Esophagus muscularis mucosa (tissue), 3 donors: ENCODE measurements around the gene COX11.

Experiments
- POLR2A ChIP-seq: fragments of 450-650 bp; IDR thresholded peaks from one replicate; pipeline ENCODE4 v1.6.1; 2017; ENCODE audit warnings: antibody characterized with exemption, moderate library complexity, mild to moderate bottlenecking, low read depth
- POLR2AphosphoS5 ChIP-seq, 2 donors: sonication (generic); formaldehyde crosslinking; IDR thresholded peaks; one replicate each; pipeline ENCODE4 v1.6.1; 2017; ENCODE audit warnings: antibody characterized with exemption in 2 of 2
- TF ChIP-seq, protein P1 (sequence below), 3 experiments: fragments of 200-600 bp in 2 of 3; fragments of 450-650 bp in 1 of 3; sonication (generic) in 2 of 3; IDR thresholded peaks; one replicate each; pipeline ENCODE4 v1.5.1; 2017 to 2019; ENCODE audit warnings: antibody characterized with exemption in 3 of 3, mild to moderate bottlenecking in 2 of 3, moderate library complexity in 1 of 3

DNA sequence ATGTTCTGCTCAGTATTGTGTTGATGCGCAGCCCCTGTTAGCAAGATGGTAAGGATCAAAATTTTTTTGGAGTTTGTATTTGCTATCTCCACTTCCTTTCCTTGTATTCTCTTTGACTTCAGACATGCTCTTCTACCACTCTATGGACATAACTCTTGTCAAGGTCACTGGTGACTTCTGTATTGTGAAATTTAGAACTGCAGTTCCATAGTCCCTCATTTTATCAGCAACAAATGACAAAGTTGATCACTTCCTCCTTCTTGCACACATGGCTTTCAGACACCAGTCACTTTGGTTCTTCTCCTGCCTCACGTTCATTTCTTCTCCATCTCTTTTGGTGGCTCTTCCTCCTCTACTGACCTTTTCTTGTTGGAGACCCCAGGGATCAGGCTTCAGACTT, 21.1 kb downstream of the COX11 start:
- TF ChIP-seq, protein P1, sequence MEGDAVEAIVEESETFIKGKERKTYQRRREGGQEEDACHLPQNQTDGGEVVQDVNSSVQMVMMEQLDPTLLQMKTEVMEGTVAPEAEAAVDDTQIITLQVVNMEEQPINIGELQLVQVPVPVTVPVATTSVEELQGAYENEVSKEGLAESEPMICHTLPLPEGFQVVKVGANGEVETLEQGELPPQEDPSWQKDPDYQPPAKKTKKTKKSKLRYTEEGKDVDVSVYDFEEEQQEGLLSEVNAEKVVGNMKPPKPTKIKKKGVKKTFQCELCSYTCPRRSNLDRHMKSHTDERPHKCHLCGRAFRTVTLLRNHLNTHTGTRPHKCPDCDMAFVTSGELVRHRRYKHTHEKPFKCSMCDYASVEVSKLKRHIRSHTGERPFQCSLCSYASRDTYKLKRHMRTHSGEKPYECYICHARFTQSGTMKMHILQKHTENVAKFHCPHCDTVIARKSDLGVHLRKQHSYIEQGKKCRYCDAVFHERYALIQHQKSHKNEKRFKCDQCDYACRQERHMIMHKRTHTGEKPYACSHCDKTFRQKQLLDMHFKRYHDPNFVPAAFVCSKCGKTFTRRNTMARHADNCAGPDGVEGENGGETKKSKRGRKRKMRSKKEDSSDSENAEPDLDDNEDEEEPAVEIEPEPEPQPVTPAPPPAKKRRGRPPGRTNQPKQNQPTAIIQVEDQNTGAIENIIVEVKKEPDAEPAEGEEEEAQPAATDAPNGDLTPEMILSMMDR (IDR thresholded peaks at IDR 0.05), result no peak
- TF ChIP-seq POLR2A (no peak), POLR2AphosphoS5 (IDR thresholded peaks at IDR 0.05) (no peak)
